DMS 273 treated with DMSO at 0.1 percent for 48 hours (cell line): ENCODE data around the gene DYTN.
"Not testable (repeated sequence)": the region's sequence is repeated elsewhere in the genome, so short reads cannot be mapped to it uniquely, and the experiment has no call there.

Experiments
- DNase-seq: peaks from one replicate; lab custom pipeline; 2025; lab: John Stamatoyannopoulos, UW

DYTN gene, protein sequence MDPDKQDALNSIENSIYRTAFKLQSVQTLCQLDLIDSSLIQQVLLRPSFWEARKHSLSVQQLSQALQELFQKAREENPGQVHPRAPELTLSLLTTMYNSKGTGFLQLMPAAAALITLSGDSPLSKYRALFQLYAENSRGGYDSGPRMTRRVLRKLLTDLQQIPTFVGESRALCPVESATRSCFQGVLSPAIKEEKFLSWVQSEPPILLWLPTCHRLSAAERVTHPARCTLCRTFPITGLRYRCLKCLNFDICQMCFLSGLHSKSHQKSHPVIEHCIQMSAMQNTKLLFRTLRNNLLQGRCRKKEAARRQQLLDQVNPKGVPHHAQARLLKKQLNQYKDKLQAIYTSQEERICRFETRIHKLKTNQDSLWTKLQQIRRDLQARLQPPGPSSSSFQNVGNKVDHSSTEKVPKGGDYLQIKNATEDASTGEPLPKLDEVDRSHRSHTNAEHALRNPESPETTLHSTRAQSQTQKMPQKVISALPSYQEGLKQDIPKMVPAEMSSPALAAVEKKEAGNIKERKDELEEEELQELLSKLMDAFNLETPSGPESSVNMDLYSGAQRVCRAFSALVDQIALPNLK

DNA sequence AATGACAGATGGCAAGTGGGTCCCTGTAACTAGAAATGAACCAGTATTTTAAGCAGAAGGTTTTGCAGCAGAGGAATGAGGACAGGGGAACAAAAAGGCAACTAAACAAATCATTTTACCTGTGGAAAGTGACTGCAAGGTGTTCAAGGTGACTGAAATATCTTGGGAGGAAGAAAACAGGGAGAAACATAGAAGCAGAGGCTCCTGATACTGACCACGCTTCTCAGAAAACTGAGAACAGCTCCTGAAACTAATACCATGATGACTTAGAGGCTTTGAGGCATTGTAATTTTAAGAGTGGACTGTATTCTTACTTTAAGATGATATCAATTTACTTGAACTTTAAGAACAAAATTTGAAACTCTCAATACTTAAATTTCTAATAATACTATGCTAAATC, at the start of gene DYTN:
DYTN (minus strand) TSS at position 101 of the 400 bp plus-strand sequence. CDS start 117 bp downstream, outside the sequence.
- no peak for DNase-seq

DNA sequence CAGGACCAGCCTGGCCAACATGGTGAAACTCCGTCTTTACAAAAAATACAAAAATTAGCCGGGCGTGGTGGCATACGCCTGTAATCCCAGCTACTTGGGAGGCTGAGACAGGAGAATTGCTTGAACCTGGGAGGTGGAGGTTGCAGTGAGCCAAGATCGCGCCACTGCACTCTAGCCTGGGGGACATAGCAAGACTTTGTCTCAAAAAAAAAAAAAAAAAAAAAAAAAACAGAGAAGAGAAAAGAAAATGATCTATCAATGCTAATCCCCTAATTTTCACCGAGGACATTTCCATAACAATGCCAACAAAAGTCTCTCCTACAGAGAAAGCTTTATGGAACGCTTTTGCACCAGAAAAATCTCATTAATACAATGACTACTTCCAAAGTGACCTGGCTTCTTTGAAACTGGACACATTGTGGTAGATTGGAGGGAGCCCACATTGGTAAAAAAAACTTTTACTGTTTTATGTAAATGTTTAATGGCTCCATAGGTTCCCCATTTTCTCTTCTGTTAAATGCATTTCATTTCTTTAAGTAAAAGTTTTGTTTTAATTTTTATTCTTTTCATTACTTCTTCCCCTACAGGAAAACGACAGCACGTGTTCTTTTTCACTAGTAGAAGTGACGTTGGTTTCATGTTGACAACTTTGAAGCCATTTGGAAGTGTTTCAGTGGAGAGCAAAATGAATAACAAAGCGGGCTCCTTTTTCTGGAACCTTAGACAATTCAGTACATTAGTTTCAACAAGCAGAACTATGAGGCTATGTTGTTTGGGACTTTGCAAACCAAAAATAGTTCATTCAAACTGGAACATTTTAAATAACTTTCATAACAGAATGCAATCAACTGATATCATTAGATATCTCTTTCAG, 48.1 kb upstream of the DYTN start:
- DNase-seq = no peak

DNA sequence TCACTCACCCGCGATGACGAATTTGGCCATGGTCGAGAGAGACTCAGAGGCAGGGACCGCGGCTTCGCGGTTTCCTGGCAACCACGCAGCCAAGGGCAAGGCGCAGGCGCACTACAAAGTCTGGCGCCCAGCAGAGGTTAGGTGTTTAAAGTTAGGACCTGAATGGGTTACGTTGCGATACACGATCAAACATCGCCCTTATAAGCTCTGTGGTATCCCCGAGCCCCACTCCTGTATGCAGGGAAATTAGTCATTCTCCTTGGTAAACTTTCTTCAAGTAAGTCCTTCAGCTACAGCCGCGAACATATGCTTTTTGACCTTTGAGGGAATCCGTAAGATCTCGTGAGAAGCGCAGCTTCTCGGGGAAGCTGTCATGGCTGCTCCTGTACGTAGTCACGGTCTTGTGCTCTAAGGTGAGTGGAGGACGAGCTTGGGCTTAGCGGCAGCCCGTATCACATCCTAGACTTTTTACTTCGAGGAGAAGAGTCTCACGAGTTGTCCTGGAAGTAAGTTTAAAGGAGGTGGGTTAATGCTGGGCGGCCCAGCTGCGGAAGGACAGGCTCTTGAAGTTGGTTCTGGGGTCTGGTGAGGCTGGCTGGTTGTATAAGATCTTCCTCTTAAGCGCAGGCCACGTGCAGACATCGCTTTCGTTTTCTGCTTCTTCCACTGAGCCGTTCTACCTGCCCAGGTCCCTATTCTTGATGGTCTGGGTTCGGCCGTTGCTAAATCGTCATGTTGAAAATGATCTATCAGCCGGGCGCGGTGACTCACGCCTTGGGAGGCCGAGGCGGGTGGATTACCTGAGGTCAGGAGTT, 47.3 kb upstream of the DYTN start, which contains the start of the genes FASTKD2 and MDH1B:
FASTKD2 (plus strand) TSS at position 365 of the 815 bp plus-strand sequence. CDS start 1,088 bp downstream, outside the sequence.
MDH1B (minus strand) TSS at position 87 of the 815 bp plus-strand sequence; CDS start at position 30, 57 bp downstream.
- peak; percentile 80 for DNase-seq

DNA sequence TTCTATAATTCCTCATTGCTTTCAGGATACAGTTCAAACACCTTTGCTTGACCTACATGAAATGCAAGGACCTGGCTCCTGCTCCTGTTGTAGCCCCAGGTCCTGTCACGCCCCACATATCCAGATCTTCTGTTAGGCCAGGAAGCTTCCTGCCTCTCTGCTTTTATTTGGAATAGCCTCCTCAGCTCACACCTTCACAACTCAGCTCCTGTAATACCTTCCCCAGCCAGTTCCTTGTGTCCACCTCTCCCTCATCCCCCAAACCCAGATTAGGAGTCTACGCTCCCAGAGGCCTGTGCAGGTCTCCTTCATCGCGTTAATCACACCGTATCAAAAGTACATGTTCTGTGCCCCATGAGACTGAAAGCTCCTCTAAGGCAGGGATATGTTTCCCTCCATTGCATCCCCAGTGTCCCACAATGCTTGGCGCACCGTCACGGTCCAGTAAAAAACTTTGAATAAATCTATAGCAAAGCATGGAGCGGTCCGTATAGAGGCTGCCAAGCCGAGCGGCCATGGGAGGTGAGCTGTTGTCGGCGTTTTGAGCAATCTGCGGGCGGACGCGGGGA, 46.6 kb upstream of the DYTN start:
- DNase-seq = no peak

DNA sequence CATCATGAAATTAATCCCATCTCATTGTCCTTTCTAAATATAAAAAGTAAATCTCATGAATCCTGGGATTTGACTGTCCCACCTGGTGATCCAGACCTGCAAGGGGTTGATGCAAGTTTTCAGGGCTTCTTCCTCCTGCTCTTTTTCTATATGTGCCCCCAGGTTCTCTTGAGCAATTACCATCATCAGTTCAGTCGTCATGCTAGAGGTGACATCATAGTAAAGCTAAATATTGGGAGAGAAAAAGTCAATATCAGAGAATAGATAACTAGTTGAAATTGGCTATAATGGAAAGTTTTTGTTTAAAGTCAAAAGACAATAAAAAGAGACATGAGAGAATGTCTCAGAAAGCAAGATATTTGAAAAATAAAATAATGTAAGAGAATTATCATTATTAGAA, 38.6 kb upstream of the DYTN start:
- no peak for DNase-seq

- DNase-seq = no peak
These were observed 22.6 kb upstream of the DYTN start for GRCh38 chr2:206740800-206741199.

DNA sequence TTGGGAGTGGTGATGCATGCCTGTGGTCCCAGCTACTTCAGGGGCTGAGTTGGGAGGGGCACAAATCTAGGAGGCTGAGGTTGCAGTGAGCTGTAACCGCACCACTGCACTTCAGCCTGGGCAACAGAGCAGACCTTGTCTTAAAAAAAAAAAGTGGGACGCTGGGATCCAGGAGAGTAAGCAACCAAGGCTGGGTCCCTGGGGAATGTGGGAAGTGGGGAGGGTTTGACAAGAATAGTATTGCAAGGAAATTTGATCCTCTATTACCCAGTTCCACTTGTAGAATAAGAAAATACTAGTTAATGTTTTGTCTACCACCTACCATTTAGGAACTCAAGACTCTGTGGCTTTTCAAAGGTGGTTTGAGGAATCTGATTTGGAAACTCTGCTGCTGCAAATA, 21.1 kb upstream of the DYTN start:
- no peak for DNase-seq

DNA sequence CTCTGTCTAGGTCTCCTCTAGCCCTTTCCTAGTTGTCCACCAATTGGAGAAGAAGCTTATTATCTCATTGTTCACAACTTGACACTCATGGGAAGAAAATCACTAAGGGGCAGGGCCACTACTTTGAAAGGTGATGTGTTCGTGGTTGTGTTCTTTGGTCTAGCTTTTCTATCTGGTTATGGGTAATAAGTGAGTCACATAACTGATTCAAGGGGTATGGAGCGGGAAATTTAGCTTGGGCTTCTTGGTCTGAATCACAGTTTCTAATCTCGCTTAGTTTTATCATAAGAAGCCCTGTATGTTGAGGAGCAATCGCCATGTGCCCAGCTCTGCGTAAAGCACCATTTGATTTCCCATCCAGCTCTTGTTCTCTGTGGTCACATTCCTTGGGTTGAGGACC, 18.7 kb upstream of the DYTN start:
- DNase-seq = no peak

DNA sequence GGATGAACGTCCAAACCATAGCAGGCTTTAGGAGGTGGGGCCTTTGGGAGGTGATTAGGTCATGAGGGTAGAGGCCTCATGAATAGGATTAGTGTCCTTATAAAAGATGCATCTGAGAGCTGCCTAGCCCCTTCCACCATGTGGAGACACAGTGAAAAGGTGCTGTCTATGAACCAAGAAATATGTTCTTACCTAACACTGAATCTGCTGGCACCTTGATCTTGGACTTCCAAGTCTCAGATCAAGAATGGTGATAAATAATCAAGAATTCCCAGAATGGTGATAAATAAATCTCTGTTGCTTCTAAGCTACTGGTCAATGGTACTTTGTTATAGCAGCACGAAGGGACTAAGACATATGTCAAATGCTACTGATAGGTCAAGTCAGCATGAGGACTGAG, 15.1 kb upstream of the DYTN start:
- no peak for DNase-seq

- DNase-seq = no peak
These were observed 10.3 kb upstream of the DYTN start for GRCh38 chr2:206728277-206729199.

DNA sequence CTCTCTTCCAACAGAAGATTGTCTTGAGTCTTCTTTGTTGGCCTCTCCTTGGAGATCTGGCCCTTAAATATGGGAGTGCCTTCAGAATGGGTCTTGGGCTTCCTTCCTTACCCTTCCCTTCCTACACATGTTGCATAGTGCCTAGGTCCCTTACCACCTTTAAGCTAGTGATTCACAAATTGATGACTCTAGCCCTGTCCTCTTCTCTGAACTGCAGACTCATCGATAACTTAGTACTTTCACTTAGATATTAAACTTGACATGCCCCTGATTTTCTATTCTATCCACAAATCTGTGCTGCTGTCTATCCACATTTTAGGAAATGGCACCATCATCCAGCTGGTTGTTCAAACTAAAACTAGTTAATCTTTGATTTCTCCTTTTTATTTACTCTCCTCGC, 9.1 kb upstream of the DYTN start:
- DNase-seq = no peak

- DNase-seq = no peak
These were observed 5.1 kb upstream of the DYTN start for GRCh38 chr2:206723288-206723687.

GRCh38 chr2:206721256-206721920, 3.2 kb upstream of the DYTN start:
- DNase-seq = no peak

- DNase-seq = peak; percentile 56
These were observed 1.6 kb downstream of the DYTN start for GRCh38 chr2:206716623-206717022.

GRCh38 chr2:206715183-206715582, 3.0 kb downstream of the DYTN start:
- DNase-seq = not testable (repeated sequence)

DNA sequence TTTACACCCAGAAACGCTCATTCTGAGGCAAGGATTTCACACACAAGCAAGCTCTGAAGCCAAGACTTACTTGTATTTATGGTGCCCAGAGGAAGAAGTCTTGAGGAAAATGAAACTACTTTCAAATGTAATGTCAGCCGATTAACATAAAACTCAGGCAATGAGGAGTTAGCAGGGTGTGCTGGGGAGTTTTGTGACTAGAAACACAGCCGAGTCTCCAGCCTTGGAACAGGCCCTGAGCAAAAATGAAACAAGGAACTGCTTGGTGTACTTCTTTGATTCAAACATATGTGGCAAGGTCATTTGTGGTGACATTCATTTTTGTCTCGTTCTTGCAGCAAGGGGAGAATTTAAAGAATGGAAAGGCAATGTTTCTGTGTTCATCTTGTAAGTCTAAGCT, 4.5 kb downstream of the DYTN start:
- DNase-seq = no peak

- DNase-seq = no peak
These were observed 9.9 kb downstream of the DYTN start for GRCh38 chr2:206708286-206708685.

DNA sequence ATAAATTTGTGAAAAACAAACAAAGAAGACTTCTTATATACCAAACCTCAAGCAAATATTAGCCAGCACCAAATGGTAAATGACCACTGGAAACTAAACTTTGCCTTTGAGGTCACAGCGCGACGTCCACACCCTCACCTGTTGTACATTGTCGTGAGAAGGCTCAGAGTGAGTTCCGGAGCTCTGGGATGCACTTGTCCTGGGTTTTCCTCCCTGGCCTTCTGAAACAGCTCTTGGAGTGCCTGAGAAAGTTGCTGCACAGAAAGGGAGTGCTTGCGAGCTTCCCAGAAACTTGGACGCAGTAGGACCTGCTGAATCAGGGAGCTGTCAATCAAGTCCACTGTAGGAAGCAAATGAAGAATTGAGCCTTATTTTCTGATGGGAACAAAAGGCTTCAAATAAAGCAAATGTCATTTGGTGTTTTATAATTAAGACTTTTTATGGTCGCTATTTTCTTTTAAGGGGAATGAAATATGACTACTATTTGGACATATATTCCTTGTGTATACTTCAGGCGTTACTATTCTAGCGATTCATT, 11.0 kb downstream of the DYTN start:
- DNase-seq = no peak

DNA sequence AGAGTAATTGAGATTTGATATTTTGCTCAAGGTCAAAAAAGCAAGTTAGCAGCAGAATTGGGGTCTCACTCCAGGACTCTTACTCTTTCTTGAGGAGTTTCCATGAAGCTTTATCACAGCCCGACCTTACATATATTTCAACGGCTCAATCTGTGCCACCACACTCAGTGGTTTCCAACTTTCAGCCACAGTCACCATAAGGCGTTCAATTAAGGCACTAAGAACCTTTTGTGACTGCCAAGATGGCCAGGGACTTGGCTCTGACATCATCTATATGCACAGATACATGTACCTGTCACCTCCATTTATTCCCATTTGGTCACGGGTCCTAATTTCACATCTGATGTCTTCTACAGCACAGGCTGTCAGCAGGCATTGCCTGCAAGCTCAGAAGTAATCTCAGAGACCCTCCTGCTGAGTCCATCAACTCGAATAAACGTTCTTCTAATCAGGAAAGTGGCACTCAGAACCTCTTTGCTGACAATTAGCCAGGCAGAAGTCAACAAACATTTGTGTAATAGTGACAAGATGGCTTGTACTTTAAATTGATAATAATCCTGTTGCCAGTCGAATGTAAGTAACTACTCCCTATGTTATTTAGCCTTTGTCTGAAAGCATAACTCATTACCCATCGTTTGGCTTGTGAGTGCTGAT, 16.1 kb downstream of the DYTN start:
- DNase-seq = no peak
